Activated T-cell treated with anti-CD3 and anti-CD28 coated beads, Interleukin-2, amount 50 U/mL, for 72 hours (primary cell): ENCODE data around the gene ARHGAP15. TPM values are rescaled to one million over a fixed set of nuclear protein-coding genes. Genes with fewer than 3 reads are reported as not detected.

Experiments
- ATAC-seq, 2 donors: fragments of 150-1000 bp; cut with Tn5 transposase; replicated peaks in 1 of 2; 2 replicates each; pipeline ENCODE4 v1.10.0; 2021; ENCODE audit warnings: moderate library complexity in 2 of 2, mild to moderate bottlenecking in 1 of 2
- DNase-seq, 2 donors: peaks; one replicate each; pipeline ENCODE4 v3.0.0; 2021 to 2022; ENCODE audit warnings: mixed read lengths in 1 of 2
- H3K27ac Mint-ChIP-seq: one replicate; pipeline ENCODE4 v1.8.0; 2022; ENCODE audit warnings: mild to moderate bottlenecking, moderate library complexity, mixed read lengths
- H3K27me3 Mint-ChIP-seq: one replicate; pipeline ENCODE4 v1.8.0; 2022; ENCODE audit warnings: low read depth, mixed read lengths
- H3K36me3 Mint-ChIP-seq, 2 donors: one replicate each; pipeline ENCODE4 v1.8.0; 2022; ENCODE audit warnings: mixed read lengths in 2 of 2, mild to moderate bottlenecking in 1 of 2; ENCODE audit not compliant: insufficient read depth in 2 of 2
- H3K4me1 Mint-ChIP-seq: one replicate; pipeline ENCODE4 v1.8.0; 2022; ENCODE audit warnings: low read depth, mixed read lengths
- H3K4me3 Mint-ChIP-seq, 2 donors: one replicate each; pipeline ENCODE4 v1.8.0; 2022; ENCODE audit warnings: mild to moderate bottlenecking in 2 of 2, mixed read lengths in 2 of 2, moderate library complexity in 2 of 2
- H3K9me3 Mint-ChIP-seq, 2 donors: one replicate each; pipeline ENCODE4 v1.8.0; 2022; ENCODE audit warnings: mixed read lengths in 2 of 2
- total RNA-seq, 2 donors: library from RNA; stranded (reverse); gene quantifications; one replicate each; pipeline ENCODE4 v1.2.3, GENCODE V29; 2022

The ARHGAP15 gene
- total RNA-seq, 2 donors from 2014 or later, result 94.6 to 111 TPM

- H3K27ac Mint-ChIP-seq, result peak overlapping the region; percentile 27
- ATAC-seq, result no peak
Observed at GRCh38 chr2:143433251-143433650, 304.0 kb downstream of the ARHGAP15 start.

GRCh38 chr2:143433840-143434239 lies 304.6 kb downstream of the ARHGAP15 start:
- Mint-ChIP-seq H3K4me1 (peaks cover 16% of the 10 kb centered on the region), H3K36me3 (peaks cover 0 to 10% of the 10 kb centered on the region in 2 donors), H3K27me3 (no peaks in the 10 kb centered on the region), H3K9me3 (no peaks in the 10 kb centered on the region), H3K4me3 (no peak overlapping the region), H3K27ac (peak overlapping the region; percentile 24)
- no peak for ATAC-seq
- DNase-seq, result no peak

More at GRCh38 chr2:143433251-143433650, 304.0 kb downstream of the ARHGAP15 start:
- H3K36me3 Mint-ChIP-seq, result peaks cover 0 to 5% of the 10 kb centered on the region in 2 donors
- H3K4me3 Mint-ChIP-seq, result no peak overlapping the region
- DNase-seq, result no peak
- no peaks in the 10 kb centered on the region for H3K9me3 Mint-ChIP-seq
- H3K4me1 Mint-ChIP-seq, result peaks cover 22% of the 10 kb centered on the region
- H3K27me3 Mint-ChIP-seq, result no peaks in the 10 kb centered on the region

- ATAC-seq, result no peak
- Mint-ChIP-seq H3K9me3 (no peaks in the 10 kb centered on the region), H3K4me1 (peaks cover 10% of the 10 kb centered on the region), H3K4me3 (no peak overlapping the region), H3K36me3 (peaks cover 0 to 10% of the 10 kb centered on the region in 2 donors), H3K27ac (peak overlapping the region; percentile 24), H3K27me3 (no peaks in the 10 kb centered on the region)
- DNase-seq, result no peak
Observed at GRCh38 chr2:143434445-143434844, 305.2 kb downstream of the ARHGAP15 start.

GRCh38 chr2:143435131-143435530 lies 305.9 kb downstream of the ARHGAP15 start:
- Mint-ChIP-seq H3K4me1 (peaks cover 7% of the 10 kb centered on the region), H3K9me3 (no peaks in the 10 kb centered on the region), H3K27ac (no peak overlapping the region), H3K36me3 (peaks cover 0 to 10% of the 10 kb centered on the region in 2 donors), H3K27me3 (no peaks in the 10 kb centered on the region), H3K4me3 (no peak overlapping the region)
- no peak for ATAC-seq
- no peak for DNase-seq

- Mint-ChIP-seq H3K4me3 (no peak overlapping the region), H3K4me1 (peaks cover 7% of the 10 kb centered on the region), H3K27ac (no peak overlapping the region), H3K9me3 (no peaks in the 10 kb centered on the region), H3K36me3 (peaks cover 0 to 10% of the 10 kb centered on the region in 2 donors), H3K27me3 (no peaks in the 10 kb centered on the region)
- ATAC-seq, result no peak
- no peak for DNase-seq
Observed at GRCh38 chr2:143436951-143437350, 307.7 kb downstream of the ARHGAP15 start.

GRCh38 chr2:143440411-143441012 lies 311.3 kb downstream of the ARHGAP15 start:
- Mint-ChIP-seq H3K4me3 (no peak overlapping the region), H3K27ac (peak overlapping the region; percentile 4), H3K9me3 (no peaks in the 10 kb centered on the region)

GRCh38 chr2:143442193-143442592 lies 313.0 kb downstream of the ARHGAP15 start:
- Mint-ChIP-seq H3K4me1 (no peaks in the 10 kb centered on the region), H3K4me3 (no peak overlapping the region), H3K27ac (no peak overlapping the region), H3K36me3 (peaks cover 0 to 10% of the 10 kb centered on the region in 2 donors), H3K27me3 (no peaks in the 10 kb centered on the region), H3K9me3 (no peaks in the 10 kb centered on the region)
- ATAC-seq, result no peak
- DNase-seq, result no peak

More at GRCh38 chr2:143440411-143441012, 311.3 kb downstream of the ARHGAP15 start:
- no peaks in the 10 kb centered on the region for H3K27me3 Mint-ChIP-seq
- DNase-seq (no peak), ATAC-seq (no peak)
- peaks cover 0 to 8% of the 10 kb centered on the region in 2 donors for H3K36me3 Mint-ChIP-seq
- H3K4me1 Mint-ChIP-seq, result no peaks in the 10 kb centered on the region

GRCh38 chr2:143451642-143452281 lies 322.5 kb downstream of the ARHGAP15 start:
- no peak overlapping the region for H3K27ac Mint-ChIP-seq
- no peaks in the 10 kb centered on the region for H3K27me3 Mint-ChIP-seq
- H3K4me3 Mint-ChIP-seq, result no peak overlapping the region
- H3K9me3 Mint-ChIP-seq, result no peaks in the 10 kb centered on the region
- H3K36me3 Mint-ChIP-seq, result peaks cover 0 to 6% of the 10 kb centered on the region in 2 donors
- ATAC-seq (peak in 1 of 2 donors; percentile 56), DNase-seq (no peak)
- H3K4me1 Mint-ChIP-seq, result peaks cover 34% of the 10 kb centered on the region

GRCh38 chr2:143452817-143453451 lies 323.7 kb downstream of the ARHGAP15 start:
- no peaks in the 10 kb centered on the region for H3K9me3 Mint-ChIP-seq
- H3K36me3 Mint-ChIP-seq, result peaks cover 0 to 6% of the 10 kb centered on the region in 2 donors
- peak; percentile 76 to 84 for ATAC-seq
- no peak overlapping the region for H3K27ac Mint-ChIP-seq
- peak; percentile 16 to 31 for DNase-seq
- H3K4me3 Mint-ChIP-seq, result peak overlapping the region in 1 of 2 donors; percentile 31
- no peaks in the 10 kb centered on the region for H3K27me3 Mint-ChIP-seq
- peaks cover 30% of the 10 kb centered on the region for H3K4me1 Mint-ChIP-seq

GRCh38 chr2:143453981-143454511 lies 324.8 kb downstream of the ARHGAP15 start:
- Mint-ChIP-seq H3K36me3 (peaks cover 0 to 10% of the 10 kb centered on the region in 2 donors), H3K4me1 (peaks cover 30% of the 10 kb centered on the region), H3K4me3 (no peak overlapping the region), H3K27me3 (no peaks in the 10 kb centered on the region), H3K9me3 (no peaks in the 10 kb centered on the region), H3K27ac (no peak overlapping the region)
- ATAC-seq (no peak), DNase-seq (no peak)

GRCh38 chr2:143455317-143455716 lies 326.1 kb downstream of the ARHGAP15 start:
- Mint-ChIP-seq H3K27me3 (no peaks in the 10 kb centered on the region), H3K9me3 (no peaks in the 10 kb centered on the region), H3K4me1 (peaks cover 29% of the 10 kb centered on the region), H3K27ac (no peak overlapping the region), H3K4me3 (no peak overlapping the region), H3K36me3 (peaks cover 0 to 10% of the 10 kb centered on the region in 2 donors)
- ATAC-seq (no peak), DNase-seq (no peak)

GRCh38 chr2:143458258-143459190 lies 329.3 kb downstream of the ARHGAP15 start:
- no peaks in the 10 kb centered on the region for H3K27me3 Mint-ChIP-seq
- DNase-seq (no peak), ATAC-seq (no peak)
- H3K36me3 Mint-ChIP-seq, result peaks cover 0 to 10% of the 10 kb centered on the region in 2 donors
- H3K27ac Mint-ChIP-seq, result no peak overlapping the region
- no peaks in the 10 kb centered on the region for H3K9me3 Mint-ChIP-seq
- no peak overlapping the region for H3K4me3 Mint-ChIP-seq
- peaks cover under 1% of the 10 kb centered on the region for H3K4me1 Mint-ChIP-seq
